Measurements from ENCODE around the gene ZBED2.
"Not testable (repeated sequence)": the region's sequence is repeated elsewhere in the genome, so short reads cannot be mapped to it uniquely, and the experiment has no call there.

Gene ZBED2, protein sequence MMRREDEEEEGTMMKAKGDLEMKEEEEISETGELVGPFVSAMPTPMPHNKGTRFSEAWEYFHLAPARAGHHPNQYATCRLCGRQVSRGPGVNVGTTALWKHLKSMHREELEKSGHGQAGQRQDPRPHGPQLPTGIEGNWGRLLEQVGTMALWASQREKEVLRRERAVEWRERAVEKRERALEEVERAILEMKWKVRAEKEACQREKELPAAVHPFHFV
- total RNA-seq, result 0 to 0.62 reads per million in 2 donors

GRCh38 chr3:111595232-111595631, at the start of gene ZBED2:
TSS of gene ZBED2 (minus strand) at chr3:111595346. CDS start at chr3:111594201, 1,145 bp downstream.
- peak in 1 of 5 experiments; percentile 39 for DNase-seq

- no peak for DNase-seq
Measured at GRCh38 chr3:111639316-111639715, 44.2 kb upstream of the ZBED2 start.

DNA sequence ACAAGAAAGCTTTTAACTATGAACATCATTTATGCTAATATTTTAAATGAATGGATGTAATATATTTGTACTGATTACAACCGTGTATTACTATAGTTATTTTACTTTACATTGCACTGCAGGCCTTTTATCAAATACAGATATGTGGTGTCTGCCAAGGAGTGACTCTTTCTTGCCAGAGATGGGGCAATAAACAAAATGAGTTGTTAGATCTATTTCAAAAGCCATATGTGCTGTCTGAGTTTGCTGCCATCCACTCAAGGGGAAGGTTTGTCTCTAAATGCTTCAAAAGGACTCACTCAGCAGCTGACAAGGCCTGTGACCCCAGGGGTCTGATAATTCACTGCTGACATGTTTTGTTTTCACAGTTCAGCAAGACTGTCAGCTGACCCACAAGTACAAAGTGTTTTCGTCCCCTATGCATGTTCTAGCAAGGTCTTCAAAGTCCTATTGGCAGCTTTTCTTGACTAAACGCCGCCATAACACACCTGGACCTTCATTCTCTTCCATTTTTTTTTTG, 41.3 kb upstream of the ZBED2 start:
- DNase-seq, result no peak

GRCh38 chr3:111635403-111635802, 40.3 kb upstream of the ZBED2 start:
- DNase-seq, result no peak

- DNase-seq, result not testable (repeated sequence)
Measured at GRCh38 chr3:111630638-111631037, 35.5 kb upstream of the ZBED2 start.

GRCh38 chr3:111629018-111629417, 33.9 kb upstream of the ZBED2 start:
- DNase-seq, result not testable (repeated sequence)

GRCh38 chr3:111627092-111627491, 31.9 kb upstream of the ZBED2 start:
- DNase-seq, result no peak

DNA sequence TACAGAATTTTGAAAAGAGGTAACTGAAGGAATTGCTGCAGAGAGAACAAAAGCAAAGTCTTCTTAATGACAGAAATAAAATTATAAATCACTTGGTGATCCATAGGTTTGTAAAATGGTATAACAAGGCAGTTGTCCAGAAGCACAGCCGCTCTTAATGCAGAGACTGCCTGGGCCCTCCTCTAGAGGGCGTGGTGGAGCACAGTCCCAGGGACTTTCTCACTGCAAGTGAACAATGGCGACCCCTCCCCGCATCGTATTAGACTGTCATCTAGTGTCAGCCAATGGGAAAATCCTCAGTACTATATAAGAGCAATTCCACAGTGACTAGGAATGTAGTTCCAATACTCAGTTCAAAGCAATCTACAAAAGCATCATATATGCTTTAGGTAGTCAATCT, 26.4 kb upstream of the ZBED2 start:
- peak in 1 of 5 experiments; percentile 22 for DNase-seq

GRCh38 chr3:111619833-111620232, 24.7 kb upstream of the ZBED2 start:
- DNase-seq, result no peak

- no peak for DNase-seq
Measured at GRCh38 chr3:111618945-111619344, 23.8 kb upstream of the ZBED2 start.

- no peak for DNase-seq
Measured at GRCh38 chr3:111617912-111618601, 22.9 kb upstream of the ZBED2 start.

DNA sequence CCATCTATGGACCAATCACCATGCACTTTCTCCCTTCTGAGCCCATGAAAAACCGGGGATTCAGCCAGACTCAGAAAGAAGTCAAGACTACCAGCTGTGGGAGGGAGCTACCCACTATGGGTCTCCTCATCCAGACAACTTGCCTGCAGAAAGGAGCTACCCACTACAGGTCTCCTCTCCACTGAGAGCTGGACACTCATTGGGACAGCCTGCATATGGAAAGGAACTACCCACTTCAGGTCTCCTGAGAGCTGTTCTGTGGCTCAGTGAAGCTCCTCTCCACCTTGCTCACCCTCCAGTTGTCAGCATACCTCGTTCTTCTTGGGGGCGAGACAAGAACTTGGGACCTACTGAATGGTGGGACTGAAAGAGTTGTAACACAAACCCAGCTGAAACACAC, 22.3 kb upstream of the ZBED2 start:
- DNase-seq, result no peak

DNA sequence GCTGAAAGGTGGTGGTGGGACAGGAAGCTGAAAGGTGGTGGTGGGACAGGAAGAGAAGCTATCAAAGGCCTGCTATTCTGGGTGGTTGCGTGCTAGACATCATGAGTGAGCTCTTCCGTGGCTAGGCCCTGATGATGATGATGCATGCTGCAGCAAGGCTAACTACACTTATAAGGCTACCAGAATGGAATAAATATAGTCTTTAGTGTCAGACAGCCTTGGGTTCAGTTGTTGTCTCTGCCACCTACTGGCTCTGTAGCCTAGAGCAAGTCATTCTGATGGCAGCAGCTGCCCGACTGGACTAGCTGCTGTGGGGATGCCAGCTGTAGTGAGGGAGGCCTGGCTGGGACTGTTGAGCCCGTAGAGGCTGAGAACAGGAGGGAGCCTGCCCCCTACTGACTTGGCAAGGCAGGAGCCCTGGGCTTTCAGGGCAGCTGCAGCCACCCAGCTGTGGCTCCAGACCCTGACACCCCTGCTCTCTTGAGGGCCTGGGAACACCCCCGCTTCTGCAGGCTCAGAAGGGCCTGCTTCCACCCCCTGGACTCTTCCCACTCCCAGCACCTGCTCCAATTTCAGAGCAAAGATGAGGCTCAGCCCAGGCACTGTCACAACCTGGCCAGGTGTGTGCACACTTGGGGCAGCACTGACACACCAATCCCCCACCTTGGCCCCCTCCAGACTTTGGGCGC, 21.4 kb upstream of the ZBED2 start:
- DNase-seq, result peak in 4 of 5 experiments; percentile 34 to 93 (median 68)

- no peak for DNase-seq
Measured at GRCh38 chr3:111615880-111616279, 20.7 kb upstream of the ZBED2 start.

- DNase-seq, result no peak
Measured at GRCh38 chr3:111613294-111613693, 18.1 kb upstream of the ZBED2 start.

- peak in 1 of 5 experiments; percentile 44 for DNase-seq
Measured at GRCh38 chr3:111610612-111611054, 15.5 kb upstream of the ZBED2 start.

DNA sequence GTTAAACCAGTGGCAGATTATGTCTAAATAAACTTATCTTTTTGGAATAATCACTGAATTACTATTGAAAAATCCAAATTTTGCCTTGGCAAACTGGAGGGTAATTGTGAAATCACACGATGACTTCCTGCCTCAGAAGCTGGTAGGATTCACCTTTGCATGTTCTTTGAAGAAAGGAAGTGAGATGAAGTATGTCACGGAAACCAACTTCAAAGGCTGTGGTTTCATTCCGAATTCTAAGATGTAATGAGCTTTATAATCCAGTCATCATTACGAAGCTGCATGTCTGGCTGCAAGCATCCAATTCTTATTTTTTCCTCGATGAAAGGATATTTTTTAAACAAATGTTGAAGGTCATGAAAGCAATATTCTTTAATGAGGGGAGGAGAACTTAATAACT, 15.0 kb upstream of the ZBED2 start:
- DNase-seq, result peak in 3 of 5 experiments; percentile 15 to 94 (median 85)

- no peak for DNase-seq
Measured at GRCh38 chr3:111609700-111610099, 14.6 kb upstream of the ZBED2 start.

DNA sequence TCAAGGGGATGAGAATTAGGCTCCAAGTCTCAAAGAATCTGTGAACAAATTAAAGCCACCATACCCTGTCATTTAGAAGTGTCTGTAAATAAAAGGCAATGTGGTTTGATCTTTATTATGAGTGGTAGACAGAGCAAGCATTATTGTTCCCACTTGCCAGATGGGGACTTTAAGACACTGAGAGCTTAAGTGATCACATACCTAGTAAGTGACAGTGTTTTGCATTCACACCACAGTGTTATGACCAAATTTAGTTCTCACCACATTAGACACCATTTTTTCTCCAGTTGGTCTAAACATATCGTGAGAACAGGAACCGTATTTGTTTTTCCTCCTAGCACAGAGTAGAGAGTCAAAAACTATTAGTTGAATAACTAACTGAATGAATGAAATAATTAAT, 13.2 kb upstream of the ZBED2 start:
- DNase-seq, result peak in 2 of 5 experiments; percentile 39 to 52

DNA sequence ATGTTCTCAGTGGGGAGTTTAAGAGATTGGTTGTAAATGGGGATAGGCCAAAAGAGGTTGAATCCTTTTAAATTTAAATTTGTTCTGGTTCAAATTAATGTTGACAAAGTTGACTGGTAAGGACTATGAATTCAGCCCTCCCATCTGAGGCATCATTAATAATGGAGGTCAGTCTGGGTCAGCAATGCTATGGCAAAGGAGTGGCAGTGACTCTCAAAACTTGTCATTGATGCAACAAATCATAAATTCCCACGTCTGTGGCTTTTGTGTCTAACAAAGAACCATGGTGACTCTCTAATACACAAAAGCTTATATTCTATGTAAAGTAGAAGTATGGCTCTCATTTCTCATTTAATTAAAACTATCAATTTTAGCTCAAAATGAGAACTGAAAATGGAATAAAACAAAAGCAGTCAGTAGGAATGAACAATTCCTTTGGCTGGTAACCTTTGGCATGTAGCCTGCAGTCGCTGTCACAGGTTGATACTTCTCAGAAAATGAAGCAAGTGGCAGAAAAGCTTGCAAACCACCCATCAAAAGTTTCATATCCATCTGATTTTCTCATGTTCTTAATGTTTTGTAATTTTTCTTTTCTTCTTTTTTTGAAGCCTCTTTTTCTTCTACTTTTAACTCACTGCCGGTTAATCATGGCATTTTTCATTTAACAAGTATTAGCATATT, 12.2 kb upstream of the ZBED2 start:
- DNase-seq, result no peak

DNA sequence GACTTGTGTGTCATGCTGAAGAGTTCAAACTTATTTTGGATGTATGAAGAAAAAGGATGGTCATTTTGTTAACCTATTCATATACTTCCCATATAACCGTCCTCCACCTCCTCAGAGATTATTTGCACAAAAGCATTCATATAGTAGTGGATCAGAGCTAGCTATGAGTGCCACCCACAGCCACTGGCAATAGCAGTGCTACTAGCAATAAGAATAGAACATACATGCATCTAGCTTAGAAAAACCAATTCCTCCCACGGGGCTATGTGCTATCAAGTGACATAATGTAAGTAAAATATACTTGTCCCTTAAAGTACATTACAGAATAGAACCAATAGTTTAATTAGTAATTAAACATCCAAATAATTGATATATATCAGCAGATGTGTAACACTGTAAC, 10.3 kb upstream of the ZBED2 start:
- no peak for DNase-seq

DNA sequence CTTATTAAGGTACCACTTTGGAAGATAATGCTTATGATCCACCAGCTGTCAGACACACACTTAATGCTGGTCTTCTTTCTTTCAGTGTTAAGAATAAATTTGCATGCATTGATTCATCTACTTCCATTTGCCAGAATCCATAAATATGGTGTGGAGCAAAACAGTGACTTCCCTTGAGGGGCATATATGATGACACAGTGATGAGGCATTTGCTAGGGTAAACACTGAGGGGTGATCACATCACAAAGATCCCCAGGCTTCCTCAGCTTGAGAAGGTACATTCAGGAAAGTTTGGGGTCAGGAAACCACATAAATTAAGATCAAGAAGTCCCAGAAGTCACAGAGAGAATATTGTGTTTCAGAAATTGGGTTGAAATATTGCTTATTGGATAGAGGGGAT, 9.9 kb upstream of the ZBED2 start:
- DNase-seq, result no peak

DNA sequence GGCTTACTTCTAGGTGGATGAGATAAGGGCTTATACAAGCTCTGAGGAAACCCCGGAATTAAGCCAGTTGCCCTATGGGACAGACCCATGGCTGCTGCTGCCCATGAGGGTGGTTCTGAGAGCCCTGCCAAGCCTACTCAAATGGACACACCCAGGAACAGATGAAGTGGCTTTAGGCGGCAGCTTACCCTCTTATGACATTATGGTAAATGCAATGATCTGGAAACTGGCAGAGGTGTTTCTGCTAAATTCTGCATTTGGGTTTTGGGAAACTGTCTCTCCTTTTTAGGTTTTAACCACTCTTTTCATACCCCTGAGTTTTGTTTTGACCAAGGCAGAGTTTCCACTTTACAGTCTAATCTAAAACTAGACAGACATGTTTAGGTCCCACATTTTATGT, 9.0 kb upstream of the ZBED2 start:
- DNase-seq, result no peak
